Keratinocyte (primary cell): ENCODE measurements around the gene PSTPIP2.

Experiments
- CTCF ChIP-seq, 3 experiments: IDR thresholded peaks in 1 of 3; conservative IDR thresholded peaks in 1 of 3; optimal IDR thresholded peaks in 1 of 3; 2 replicates in 2 of 3; 3 replicates in 1 of 3; pipeline versions ENCODE3 to v1.5.1; 2011; ENCODE audit warnings: low read length in 3 of 3, mild to moderate bottlenecking in 3 of 3, moderate library complexity in 2 of 3, control low read depth in 1 of 3, inconsistent platforms in 1 of 3; ENCODE audit not compliant: insufficient read depth in 2 of 3; ENCODE audit errors: extremely low read depth in 1 of 3
- EZH2 ChIP-seq: IDR thresholded peaks from one replicate; pipeline ENCODE4 v1.6.1; 2012; ENCODE audit warnings: inconsistent platforms, mild to moderate bottlenecking, low read length, moderate library complexity

DNA sequence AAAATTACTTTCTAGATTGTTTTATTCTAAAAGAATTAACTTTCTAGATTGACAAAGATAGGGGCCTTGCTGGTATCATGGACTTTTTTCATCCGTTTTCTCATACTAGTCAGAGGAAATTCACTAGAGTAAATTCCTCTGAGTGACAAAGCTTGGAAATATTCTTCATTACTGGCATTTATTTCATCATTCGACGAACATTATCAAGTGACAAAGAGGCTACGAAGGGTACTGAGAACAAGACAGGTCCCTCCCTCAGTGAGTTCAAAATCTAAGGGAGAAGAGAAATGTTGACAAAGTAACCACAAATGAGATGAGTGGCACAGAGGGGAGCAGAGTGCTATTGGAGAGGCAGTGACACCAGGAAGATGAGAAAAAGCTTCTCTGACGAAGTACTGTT lies 109.2 kb downstream of the PSTPIP2 start:
- TF ChIP-seq CTCF (optimal IDR thresholded peaks at IDR 0.05 in 1 of 3, IDR thresholded peaks at IDR 0.05 in 1 of 3, conservative IDR thresholded peaks at IDR 0.05 in 1 of 3; ENCODE audit: extremely low read depth in 1 of 3, insufficient read depth in 2 of 3, low read length in 3 of 3) (no peak), EZH2 (no peak)
